Measurements from ENCODE around the gene ZNF791. TPM values are rescaled to one million over a fixed set of nuclear protein-coding genes. Genes with fewer than 3 reads are reported as not detected.
"Not testable (repeated sequence)": the region's sequence is repeated elsewhere in the genome, so short reads cannot be mapped to it uniquely, and the experiment has no call there.

ZNF791 gene
- total and polyA plus RNA-seq, 8 donors: 18.0 to 23.8 (median 21.9) TPM

GRCh38 chr19:12611361-12611699 lies 610 bp downstream of the ZNF791 start:
- H3K4me1 ChIP-seq: peaks cover 13 to 61% of the 10 kb centered on the region in 2 donors
- peak overlapping the region; percentile 94 to 97 for H3K4me3 ChIP-seq
- intact Hi-C loops (cut with DNase I): no loop called here
- H3K27ac ChIP-seq: peak overlapping the region; percentile 96 to 97
- peak in 3 of 4 donors; percentile 69 to 88 (median 72) for DNase-seq
- H3K36me3 ChIP-seq: peaks cover 0 to 19% of the 10 kb centered on the region in 2 donors
- ATAC-seq: peak; percentile 82
- H3K9me3 ChIP-seq: no peaks in the 10 kb centered on the region
- H3K27me3 ChIP-seq: no peaks in the 10 kb centered on the region
- TF ChIP-seq CTCF (IDR thresholded peaks at IDR 0.05): no peak

DNA sequence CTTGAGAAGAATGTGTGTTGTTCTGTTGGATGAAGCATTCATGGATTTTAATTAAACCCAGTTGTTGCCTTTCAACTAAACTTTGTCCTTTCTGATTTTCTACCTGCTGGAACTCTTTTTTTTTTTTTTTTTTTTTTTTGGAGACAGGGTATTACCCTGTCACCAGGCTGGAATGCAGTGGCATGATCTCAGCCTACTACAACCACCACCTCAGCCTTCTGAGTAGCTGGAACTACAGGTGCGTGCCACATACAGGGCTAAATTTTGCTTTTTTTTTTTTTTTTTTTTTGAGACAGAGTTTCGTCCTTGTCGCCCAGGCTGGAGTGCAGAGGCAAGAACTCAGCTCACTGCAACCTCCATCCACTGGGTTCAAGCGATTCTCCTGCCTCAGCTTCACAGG lies 6.9 kb downstream of the ZNF791 start:
- Histone ChIP-seq H3K9me3 (no peaks in the 10 kb centered on the region), H3K27ac (no peak overlapping the region), H3K36me3 (peaks cover 0 to 26% of the 10 kb centered on the region in 2 donors), H3K4me3 (no peak overlapping the region), H3K4me1 (peaks cover 7 to 43% of the 10 kb centered on the region in 2 donors), H3K27me3 (no peaks in the 10 kb centered on the region)
- intact Hi-C loops (cut with DNase I): no loop called here
- ATAC-seq: peak; percentile 45
- no peak for DNase-seq
- TF ChIP-seq CTCF (IDR thresholded peaks at IDR 0.05): no peak

DNA sequence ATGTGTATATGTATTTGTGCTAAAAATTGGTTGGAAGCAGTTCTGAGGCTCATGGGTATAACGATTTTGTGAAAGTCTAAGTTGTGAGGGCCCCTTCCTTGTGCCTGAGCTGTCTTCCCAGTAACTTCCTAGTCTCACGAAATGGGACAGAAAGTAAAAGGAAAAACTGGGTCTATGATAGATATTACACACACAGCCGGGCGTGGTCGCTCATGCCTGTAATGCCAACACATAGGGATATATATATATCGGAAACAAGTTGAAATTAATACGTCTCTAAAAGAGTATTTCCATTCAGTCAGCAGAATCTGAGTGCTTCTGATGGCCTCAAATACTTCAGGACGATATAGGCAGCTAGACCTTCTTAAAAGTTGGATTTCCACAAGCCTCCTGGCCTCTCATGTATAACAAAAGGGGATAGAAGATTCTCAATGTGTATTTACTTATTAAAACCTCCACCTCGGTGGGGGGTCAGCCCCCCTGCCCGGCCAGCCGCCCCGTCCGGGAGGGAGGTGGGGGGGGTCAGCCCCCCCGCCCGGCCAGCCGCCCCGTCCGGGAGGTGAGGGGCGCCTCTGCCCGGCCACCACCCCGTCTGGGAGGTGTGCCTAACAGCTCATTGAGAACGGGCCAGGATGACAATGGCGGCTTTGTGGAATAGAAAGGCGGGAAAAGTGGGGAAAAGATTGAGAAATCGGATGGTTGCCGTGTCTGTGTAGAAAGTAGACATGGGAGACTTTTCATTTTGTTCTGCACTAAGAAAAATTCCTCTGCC lies 10.7 kb downstream of the ZNF791 start:
- H3K27ac ChIP-seq; DNase-seq; H3K4me3 ChIP-seq; H3K27me3 ChIP-seq; intact Hi-C loops (cut with DNase I); ATAC-seq; H3K9me3 ChIP-seq: not testable (repeated sequence)
- Histone ChIP-seq H3K4me1 (peaks cover 4 to 14% of the 10 kb centered on the region in 2 donors), H3K36me3 (peaks cover 12 to 39% of the 10 kb centered on the region in 2 donors)

DNA sequence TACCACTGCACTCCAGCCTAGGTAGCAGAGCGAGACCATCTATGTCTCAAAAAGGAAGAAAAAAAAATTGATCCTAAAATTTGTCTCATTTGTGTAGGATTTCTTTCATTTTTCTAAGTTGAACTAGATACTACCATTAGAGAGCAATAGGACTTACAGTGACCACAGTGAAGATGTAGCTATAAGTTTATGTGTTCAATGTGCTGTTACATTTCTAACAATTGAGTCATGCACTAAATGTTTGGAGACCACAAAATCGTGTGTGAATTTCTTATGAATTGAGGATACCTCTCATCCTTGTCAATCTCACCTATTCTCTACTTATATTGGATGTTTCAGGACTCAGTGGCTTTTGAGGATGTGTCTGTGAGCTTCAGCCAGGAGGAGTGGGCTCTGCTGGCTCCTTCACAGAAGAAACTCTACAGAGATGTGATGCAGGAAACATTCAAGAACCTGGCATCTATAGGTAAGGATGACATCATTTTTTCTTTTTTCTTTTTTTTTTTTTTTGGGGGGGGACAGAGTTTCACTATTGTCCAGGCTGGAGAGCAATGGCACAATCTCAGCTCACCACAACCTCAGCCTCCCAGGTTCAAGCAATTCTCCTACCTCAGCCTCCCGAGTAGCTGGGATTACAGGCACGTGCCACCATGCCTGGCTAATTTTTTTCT lies 12.8 kb downstream of the ZNF791 start:
- no peak for TF ChIP-seq CTCF (IDR thresholded peaks at IDR 0.05)
- H3K4me3 ChIP-seq: no peak overlapping the region
- no peaks in the 10 kb centered on the region for H3K27me3 ChIP-seq
- H3K36me3 ChIP-seq: peaks cover 19 to 50% of the 10 kb centered on the region in 2 donors
- H3K4me1 ChIP-seq: peaks cover 0 to 3% of the 10 kb centered on the region in 2 donors
- intact Hi-C loops (cut with DNase I): no loop called here
- ATAC-seq (no peak), DNase-seq (no peak)
- no peak overlapping the region for H3K27ac ChIP-seq
- H3K9me3 ChIP-seq: peaks cover 0 to 17% of the 10 kb centered on the region in 2 donors

DNA sequence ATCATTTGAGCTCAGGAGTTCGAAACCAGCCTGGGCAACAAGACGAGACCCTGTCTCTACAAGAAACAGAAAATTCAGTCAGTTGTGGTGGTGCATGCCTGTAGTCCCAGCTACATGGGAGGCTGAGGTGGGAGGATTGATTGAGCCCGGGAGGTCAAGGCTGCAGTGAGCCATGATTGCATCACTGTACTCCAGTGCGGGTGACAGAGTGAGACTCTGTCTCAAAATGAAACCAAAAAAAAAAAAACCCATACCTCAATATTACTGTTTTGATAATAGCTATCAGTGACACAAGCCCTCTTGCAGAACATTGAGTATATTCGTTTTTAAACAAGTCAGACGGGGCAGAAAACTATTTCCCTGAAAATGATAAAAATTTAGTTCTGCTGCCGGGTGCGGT lies 16.2 kb downstream of the ZNF791 start:
- H3K27ac ChIP-seq: no peak overlapping the region
- peaks cover 19 to 82% of the 10 kb centered on the region in 2 donors for H3K36me3 ChIP-seq
- no peak for ATAC-seq
- no peaks in the 10 kb centered on the region for H3K4me1 ChIP-seq
- H3K4me3 ChIP-seq: no peak overlapping the region
- peaks cover 0 to 26% of the 10 kb centered on the region in 2 donors for H3K9me3 ChIP-seq
- intact Hi-C loops (cut with DNase I): no loop called here
- DNase-seq: no peak
- TF ChIP-seq CTCF (IDR thresholded peaks at IDR 0.05): no peak
- no peaks in the 10 kb centered on the region for H3K27me3 ChIP-seq
